Suprapubic skin (tissue), 3 donors: ENCODE measurements around the gene CD2BP2.

Source experiments
- CTCF ChIP-seq, 2 donors: fragments of 200-600 bp in 1 of 2; fragments of 450-650 bp in 1 of 2; sonication (generic) in 1 of 2; IDR thresholded peaks; one replicate each; pipeline ENCODE4 v1.5.1; 2016 to 2019; ENCODE audit warnings: antibody characterized with exemption in 2 of 2, mild to moderate bottlenecking in 1 of 2, moderate library complexity in 1 of 2
- POLR2A ChIP-seq, 2 donors: fragments of 450-650 bp; IDR thresholded peaks; one replicate each; pipeline ENCODE4 v1.6.1; 2017; ENCODE audit warnings: antibody characterized with exemption in 2 of 2, mild to moderate bottlenecking in 2 of 2, moderate library complexity in 2 of 2

GRCh38 chr16:30394592-30395154 is 39.6 kb upstream of the CD2BP2 start:
- TF ChIP-seq CTCF (IDR thresholded peaks at IDR 0.05) (no peak), POLR2A (IDR thresholded peaks at IDR 0.05) (no peak)
